HG03469 (cell line): ENCODE results near the gene SLC6A8.
A peak's percentile ranks its signal among the peaks of the same experiment; 100 is the strongest.
"Not testable (repeated sequence)": the region's sequence is repeated elsewhere in the genome, so short reads cannot be mapped to it uniquely, and the experiment has no call there.

ENCODE experiments used
- ATAC-seq: cut with Tn5 transposase; IDR thresholded peaks from one replicate; pipeline ENCODE4 v1.9.1; 2021; ENCODE audit warnings: mild to moderate bottlenecking, moderate library complexity, moderate number of reproducible peaks; ENCODE audit not compliant: unreplicated experiment

The SLC6A8 gene

DNA sequence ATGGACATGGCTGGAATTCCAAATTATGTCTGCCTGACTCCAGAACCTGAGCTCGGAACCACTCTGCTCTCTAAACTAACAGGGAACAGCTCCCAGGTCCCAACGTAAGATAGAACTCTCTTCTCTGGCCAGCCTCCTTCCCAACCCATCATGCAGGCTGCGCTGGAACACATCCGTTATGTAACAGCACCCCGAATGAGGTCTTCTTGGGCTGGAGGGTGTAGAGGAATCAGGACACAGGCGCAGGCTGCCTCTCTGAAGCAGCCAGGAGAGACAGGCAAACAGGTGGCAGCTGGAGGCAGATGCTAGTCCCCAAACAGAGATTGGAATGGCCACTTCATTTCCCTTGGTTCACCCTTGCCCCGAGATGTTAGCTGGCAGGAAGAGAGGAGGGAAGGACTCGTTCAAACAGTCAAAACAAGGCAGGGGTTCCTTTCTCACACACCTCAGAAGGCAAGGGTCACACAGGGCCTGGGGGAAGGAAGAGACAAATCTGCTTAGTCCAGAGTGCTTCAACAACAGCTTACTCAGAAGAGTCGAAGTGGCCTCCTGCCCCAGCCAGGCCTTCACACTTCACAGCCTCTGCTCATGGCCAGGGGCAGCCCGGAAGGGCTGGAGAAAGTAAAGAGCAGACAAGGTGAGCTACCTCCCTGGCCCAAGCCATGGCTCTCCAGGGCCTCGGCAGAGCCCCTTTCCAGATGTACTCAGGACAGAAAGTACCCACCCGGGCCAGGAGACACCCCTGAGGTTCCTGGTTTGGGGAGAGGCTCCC, 17.1 kb downstream of the SLC6A8 start:
- not testable (repeated sequence) for ATAC-seq

DNA sequence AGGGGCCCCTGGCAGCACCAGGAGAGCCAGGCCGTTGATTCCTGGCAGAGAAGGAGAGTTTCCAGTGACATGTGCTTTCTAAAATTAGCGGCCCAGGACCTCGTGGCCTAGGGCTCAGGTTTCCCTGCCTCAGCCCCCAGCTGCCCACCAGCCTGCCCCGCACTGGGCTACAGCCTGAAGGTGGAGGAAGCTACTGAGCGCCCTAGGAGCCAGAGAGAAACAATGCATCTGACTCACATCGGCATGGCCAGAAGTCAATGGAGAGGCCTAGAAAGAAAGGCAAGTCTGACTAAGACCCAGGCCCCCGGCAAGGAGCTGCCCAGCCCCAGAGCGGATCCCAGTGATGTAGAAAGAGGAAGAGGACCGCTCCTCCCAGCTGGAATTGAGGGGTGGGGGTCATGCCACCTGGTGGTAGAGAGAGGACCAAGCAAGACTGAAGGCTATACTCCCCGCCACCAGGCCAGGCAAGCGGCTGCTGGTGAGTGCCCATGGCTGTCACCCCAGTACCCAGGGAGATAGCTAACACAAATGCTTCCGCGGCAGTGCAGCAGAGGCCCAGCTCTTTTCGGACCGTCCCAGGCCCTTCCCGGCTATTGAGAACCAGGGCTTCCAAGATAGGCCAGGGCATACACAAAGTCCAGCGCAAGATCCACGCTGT, 17.8 kb downstream of the SLC6A8 start:
- ATAC-seq = not testable (repeated sequence)

DNA sequence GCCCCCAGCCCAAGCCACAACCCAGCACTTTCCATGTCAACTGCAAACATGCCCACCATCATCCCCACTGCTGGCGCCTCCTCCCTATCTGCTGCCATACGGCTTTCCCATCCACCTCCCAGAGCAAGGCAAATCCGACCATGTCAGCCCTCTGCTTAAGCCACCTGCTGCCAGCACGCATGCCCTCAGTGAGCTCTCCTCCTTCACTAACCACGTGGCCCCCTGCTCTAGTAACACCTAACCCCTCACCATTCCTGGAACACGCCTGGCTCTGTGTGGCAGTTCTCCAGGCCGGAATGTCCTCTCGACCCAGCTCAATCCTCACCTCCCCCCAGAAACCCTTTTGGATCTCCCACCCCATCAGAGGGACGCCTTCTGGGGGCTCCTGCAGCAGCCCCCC, 19.1 kb downstream of the SLC6A8 start:
- ATAC-seq = no peak

DNA sequence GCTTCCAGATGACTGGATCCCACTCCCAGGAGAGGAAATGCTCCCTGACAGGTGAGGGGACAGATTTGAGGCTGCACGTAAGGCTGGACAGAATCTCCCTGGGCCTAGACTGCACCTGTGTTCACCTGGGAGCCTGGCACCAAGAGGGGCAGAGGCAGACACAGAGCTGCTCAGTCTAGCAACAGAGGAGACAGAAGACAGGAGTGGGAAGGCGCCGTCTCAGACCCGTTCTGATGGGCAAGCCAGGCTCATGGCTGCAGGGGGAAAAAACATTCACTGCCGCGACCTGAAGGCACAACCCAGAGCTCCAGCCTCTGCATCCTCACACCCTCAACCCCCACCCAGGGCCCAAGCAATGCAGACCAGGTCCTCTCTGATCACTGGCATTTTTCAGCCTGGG, 19.7 kb downstream of the SLC6A8 start:
- no peak for ATAC-seq

DNA sequence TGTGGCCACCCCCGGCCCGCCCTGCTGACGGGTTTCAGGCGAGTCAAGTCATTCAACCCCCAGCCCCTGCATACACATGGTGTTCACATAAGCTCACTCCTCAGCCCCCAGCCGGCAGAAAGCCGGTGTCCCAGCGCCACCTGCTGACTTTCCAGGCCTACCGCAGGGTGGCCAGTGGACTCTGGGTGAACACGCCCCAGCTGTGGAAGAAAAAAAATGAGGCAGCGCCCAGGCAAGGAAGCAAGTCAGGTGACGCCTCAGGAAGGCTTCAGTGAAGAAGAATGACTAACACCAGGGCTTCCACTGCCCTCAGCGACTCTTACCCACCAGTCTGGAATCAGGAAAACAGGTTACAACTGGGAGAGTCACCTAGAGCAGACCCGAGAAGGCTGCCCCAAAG, 20.7 kb downstream of the SLC6A8 start:
- ATAC-seq = no peak

DNA sequence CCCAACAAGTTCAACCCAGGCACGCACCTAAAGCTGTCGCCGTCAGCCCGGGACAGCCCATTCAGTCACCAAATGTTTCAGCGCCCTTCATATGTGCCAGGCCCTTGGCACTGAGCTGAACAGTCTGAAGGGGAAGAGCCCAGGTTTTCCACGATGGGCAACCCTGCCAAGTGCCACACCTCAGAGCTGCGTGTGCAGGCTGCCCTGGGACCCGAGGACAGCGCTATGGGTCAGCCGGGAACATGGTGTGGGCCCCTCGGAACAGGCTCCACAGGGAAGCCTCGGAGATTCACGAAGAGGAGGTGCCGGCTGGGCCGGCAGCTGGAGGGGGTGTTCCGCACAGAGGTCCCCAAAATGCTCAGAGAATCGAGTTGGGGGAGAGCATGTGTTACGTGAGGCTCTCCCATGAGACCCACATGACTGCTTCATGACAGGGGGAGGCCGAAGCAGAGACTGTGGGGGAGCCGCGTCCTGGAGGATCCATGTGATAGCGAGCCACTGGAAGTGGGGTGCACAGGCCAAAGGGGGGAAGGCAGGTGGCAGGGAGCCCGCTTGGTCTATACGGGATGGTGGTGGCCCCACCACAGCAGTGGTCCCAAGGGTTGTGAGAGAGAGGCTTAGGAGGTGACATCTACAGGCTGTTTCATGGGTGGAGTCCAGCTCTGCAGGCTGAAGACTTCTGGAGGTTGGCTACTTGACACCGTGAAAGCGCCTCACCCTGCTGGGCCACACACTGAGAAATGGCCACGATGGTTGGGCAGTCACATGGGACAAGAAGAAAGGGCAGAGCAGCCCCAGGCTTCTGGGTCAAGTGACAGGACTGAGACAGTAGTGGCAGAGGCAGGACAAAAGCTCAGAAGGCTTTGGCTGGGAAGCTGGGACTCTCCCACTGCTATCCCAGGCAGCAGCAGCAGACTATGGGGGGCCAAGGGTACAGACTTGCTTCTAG, 22.3 kb downstream of the SLC6A8 start:
- no peak for ATAC-seq

DNA sequence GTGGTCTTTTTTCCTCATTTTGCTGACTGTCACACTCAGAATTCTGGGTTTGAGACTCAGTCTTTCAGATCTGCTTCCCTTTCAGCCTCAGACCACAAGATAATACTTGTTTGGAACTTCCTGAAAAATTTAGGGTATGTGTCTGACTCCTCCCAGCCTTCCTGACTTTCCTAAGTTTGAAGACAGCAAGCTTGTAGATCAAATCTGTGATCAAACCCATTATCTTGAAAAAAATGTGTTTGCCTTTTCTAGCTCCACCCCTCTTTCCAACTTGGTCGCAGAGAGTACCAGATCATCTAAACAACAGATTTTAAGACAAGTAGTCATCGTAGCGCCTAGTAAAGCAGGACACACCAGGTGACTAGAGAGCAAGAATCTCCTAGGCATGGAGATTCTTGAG, 26.5 kb downstream of the SLC6A8 start:
- ATAC-seq = no peak

DNA sequence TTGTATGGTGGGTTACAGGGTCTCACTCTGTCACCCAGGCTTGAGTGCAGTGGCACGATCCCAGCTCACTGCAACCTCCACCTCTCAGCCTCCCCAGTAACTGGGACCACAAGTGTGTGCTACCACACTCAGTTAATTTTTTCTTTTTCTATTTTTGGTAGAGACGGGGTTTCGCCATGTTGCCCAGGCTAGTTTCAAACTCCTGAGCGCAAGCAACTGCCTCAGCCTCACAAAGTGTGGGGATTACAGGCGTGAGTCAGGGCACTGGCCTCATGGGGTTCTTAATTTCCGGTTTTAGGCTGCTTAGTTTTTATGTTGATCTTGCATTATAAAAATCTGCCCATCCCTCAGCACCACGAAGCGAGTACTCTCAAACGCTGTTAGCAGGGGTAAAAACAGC, 29.7 kb downstream of the SLC6A8 start:
- ATAC-seq = no peak

DNA sequence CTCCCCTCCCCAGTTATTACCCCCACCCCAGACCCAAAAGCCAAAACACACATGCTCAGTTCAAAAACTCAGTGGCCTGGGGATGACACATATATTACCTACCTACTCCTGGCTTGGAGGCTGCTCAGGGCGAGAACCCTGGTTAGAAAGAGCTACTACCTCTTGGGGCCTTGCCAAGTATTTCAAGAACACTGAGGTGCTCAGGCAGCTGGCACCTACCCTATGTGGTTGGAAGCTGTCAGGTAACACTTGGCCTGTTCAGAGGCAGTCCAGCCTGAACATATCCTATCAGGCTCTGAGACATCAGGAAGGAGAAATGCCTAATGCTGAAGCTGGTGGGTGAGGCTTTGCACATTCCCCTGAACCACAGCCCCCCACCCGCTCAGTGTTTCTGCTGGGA, 31.5 kb downstream of the SLC6A8 start:
- ATAC-seq = no peak

DNA sequence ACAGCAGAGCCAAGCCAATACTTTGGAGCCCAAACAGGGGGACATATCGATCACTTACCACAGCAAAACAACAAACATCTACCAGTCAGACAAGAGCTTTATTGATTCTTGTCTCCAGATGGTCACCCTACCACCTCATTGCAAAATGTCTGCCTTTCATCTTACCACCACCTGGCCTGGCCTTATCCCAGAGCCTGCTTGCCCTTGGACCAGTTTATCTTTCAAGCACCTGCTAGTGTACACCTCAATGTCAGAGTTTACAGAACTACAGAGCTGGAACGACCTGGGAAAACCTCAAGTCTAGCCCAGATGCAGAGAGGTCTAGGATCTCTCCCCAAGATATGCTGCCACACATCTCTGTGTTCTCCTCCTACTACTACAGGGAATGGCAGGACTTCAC, 32.0 kb downstream of the SLC6A8 start:
- ATAC-seq = no peak

DNA sequence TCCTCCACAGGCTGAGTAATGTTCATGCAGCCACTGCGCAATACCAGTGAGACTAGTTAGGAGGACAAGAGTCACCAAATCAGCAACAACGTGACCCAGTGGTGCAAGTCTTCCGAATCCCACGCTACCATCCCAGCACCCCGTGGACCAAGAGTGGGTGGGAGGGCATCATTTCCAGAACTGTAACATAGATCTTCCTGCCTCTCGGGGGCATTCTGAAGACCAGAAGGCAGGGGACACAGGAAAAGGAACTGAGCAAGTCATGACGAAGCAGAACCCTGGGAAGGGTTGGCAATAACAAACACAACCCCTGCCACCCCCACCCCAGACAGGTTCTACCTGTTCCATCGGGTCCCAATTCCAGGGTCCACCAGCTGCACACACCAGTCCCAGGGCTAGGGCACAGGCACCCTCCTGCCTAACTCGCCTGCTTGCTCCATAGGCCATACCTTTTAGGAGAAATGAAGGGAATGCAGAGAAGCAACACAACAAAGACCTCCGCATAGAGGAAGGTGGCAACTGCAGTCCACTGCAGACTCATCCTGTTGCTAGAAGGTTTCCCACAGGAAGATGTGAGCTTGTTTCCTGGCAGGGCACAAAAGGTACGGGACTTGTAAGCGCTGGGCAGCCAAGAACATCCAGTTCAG, 35.1 kb downstream of the SLC6A8 start:
- no peak for ATAC-seq

DNA sequence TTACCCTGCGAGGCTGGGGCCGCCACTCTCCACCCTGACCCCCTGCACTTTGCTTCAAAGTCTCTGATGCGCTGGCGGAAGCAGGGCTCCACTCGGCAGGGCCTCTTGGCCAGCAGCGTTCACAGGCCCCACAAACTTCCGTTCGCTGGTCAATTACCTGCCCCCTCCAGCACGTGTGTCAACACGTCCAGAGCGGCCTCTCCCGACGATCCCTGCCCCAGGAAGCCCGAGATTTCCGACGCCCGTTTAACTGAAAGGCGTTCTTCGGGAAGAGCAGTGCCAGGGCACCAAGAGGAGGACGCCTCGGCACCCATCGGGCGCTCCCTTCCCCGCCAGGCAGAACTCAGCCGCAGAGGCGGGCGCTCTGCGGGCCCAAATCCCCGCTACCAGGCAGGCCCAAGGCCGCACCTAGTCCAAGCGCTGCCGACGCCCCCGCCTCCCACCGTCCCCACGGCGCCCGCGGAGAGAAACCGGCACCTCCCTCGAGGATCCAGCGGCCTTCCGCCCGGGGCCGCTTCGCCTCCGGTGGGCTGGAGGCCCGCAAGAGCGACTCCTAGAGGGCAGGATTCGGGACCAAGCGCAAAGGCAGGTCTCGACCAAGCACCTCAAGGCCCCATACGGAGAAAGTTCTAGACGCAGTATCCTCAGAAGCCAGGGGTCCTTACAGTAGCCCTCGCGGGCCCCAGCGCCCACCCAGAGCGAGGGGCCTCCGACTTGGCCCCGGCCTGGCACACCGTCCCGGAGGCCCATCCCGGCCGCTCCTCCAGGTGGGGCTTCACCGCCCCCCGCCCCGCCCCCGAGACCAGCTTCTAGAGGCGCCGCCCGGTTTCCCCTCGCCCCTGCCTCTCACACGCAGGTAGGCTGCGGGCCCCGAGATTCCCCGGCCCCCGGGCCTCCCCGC, 35.9 kb downstream of the SLC6A8 start:
- ATAC-seq = peak; percentile 26

DNA sequence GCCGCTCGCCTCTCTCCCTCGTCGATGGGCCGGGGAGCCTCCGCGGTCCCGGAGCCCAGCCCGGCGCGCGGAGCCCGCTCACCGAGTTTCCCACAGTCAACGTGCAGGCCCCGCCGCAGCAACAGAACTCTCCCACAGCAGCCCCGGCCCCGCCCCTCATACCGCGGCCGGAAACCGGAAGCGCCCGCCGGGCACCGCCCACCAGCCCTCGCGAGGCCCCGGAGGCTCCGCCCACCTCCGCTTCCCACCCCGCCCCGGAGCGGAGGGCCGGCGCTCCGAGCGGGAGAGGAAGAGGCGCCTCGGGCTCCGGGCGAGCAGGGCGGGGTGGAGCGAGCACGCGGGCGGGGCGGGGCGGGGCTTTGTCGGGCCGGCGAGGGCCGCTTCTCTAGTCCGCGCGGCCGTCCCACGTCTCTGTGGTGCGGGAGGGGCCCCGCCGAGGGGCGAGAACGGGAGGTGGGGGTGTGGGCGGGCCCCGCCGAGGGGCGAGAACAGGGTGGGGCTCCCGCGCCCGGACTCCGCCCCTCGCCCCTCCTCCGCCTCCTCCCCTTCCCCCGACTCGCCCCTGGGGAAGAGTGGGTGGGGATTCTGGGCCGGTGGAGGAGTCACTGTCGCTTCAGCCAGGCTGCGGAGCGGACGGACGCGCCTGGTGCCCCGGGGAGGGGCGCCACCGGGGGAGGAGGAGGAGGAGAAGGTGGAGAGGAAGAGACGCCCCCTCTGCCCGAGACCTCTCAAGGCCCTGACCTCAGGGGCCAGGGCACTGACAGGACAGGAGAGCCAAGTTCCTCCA, 36.7 kb downstream of the SLC6A8 start, which contains the start of the genes ABCD1 and BCAP31:
TSS of gene ABCD1 (plus strand) at position 605 of the 787 bp plus-strand sequence. CDS start 411 bp downstream, outside the sequence.
TSS of gene BCAP31 (minus strand) at position 136 of the 787 bp plus-strand sequence. CDS start 1,143 bp downstream, outside the sequence.
- peak; percentile 29 for ATAC-seq

DNA sequence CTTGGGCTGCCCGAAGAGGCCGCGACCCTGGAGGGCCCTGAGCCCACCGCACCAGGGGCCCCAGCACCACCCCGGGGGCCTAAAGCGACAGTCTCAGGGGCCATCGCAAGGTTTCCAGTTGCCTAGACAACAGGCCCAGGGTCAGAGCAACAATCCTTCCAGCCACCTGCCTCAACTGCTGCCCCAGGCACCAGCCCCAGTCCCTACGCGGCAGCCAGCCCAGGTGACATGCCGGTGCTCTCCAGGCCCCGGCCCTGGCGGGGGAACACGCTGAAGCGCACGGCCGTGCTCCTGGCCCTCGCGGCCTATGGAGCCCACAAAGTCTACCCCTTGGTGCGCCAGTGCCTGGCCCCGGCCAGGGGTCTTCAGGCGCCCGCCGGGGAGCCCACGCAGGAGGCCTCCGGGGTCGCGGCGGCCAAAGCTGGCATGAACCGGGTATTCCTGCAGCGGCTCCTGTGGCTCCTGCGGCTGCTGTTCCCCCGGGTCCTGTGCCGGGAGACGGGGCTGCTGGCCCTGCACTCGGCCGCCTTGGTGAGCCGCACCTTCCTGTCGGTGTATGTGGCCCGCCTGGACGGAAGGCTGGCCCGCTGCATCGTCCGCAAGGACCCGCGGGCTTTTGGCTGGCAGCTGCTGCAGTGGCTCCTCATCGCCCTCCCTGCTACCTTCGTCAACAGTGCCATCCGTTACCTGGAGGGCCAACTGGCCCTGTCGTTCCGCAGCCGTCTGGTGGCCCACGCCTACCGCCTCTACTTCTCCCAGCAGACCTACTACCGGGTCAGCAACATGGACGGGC, 37.5 kb downstream of the SLC6A8 start:
- no peak for ATAC-seq

DNA sequence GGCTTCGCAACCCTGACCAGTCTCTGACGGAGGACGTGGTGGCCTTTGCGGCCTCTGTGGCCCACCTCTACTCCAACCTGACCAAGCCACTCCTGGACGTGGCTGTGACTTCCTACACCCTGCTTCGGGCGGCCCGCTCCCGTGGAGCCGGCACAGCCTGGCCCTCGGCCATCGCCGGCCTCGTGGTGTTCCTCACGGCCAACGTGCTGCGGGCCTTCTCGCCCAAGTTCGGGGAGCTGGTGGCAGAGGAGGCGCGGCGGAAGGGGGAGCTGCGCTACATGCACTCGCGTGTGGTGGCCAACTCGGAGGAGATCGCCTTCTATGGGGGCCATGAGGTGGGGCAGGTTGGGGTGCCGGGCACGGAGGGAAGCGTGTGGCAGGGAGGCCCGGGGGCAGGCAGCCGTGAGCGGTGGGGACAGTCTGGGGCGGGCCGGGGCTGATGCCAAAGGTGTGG, 38.1 kb downstream of the SLC6A8 start:
- no peak for ATAC-seq

DNA sequence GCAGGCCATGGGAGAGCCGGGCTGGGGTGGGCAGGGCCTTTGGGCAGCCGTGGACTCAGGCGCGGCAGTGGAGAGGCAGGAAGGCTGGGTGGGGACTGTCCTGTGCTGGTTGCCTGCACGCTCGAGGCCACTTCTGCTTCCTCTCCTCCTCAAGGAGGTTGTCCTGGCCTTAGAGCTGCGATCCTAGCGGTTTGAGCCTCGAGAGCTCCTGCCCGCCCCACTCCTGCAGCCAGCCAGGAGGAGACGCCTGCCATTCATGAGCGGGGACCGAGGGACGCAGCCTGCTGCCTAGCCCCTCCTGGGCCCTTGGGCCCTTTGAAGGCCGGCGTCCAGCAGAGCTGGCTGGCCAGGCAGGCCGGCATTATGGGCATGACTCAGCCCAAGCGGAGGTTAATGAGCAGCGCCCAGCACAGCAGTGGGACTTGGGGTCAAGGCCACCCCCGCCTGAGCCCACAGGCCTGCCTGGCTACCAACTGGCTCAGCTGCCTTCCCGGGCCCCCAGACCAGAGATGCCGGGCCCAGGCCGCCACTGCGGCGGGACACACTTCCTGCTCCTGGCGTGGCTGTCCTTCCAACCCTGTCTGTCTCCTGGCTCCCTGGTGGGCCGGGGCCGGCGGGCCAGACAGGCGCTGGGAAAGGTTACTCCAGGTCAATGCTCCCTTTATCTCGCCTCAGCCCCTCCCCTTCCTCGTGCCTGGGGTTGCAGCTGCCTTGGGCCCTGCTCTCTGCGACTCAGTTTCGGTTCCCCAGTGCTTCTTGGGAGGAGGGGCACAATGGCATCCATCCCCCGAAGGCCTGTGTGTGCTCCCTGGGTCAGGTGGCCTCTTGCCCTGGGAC, 38.8 kb downstream of the SLC6A8 start:
- ATAC-seq = no peak
